ENCODE results near the gene FBXW8. TPM values are rescaled to one million over a fixed set of nuclear protein-coding genes. Genes with fewer than 3 reads are reported as not detected.

Gene FBXW8
- total and polyA plus RNA-seq, 2 donors (not counting 1 experiment from before 2014, with no cell fraction given): 11.7 to 20.9 TPM

- peaks cover 9% of the 10 kb centered on the region for H3K36me3 ChIP-seq (ENCODE audit: control insufficient read depth, insufficient read depth, low read length)
- no peak overlapping the region for H2AFZ ChIP-seq (ENCODE audit: low read length)
- peak in 1 of 2 donors; percentile 33 for DNase-seq (ENCODE audit: low read depth in 2 of 2)
- H3K4me3 ChIP-seq (replicated peaks in 1 of 4; ENCODE audit: control extremely low read depth in 1 of 4, insufficient read depth in 1 of 4, low read depth in 3 of 4, low read length in 4 of 4): no peak overlapping the region
- peaks cover 2% of the 10 kb centered on the region for H3K4me1 ChIP-seq (ENCODE audit: control insufficient read depth, extremely low read depth, insufficient read depth, low read length)
- no peak overlapping the region for H3K9ac ChIP-seq (ENCODE audit: insufficient read depth, low read length)
- H3K9me3 ChIP-seq (ENCODE audit: control insufficient read depth, insufficient read depth, low read depth, low read length): no peaks in the 10 kb centered on the region
- H3K4me2 ChIP-seq (ENCODE audit: extremely low read depth, insufficient read depth, low read length): no peak overlapping the region
- TF ChIP-seq CTCF (conservative IDR thresholded peaks at IDR 0.05 in 1 of 2, IDR thresholded peaks at IDR 0.05 in 1 of 2; ENCODE audit: low read depth in 1 of 2, low read length in 2 of 2): no peak
- H3K27me3 ChIP-seq (ENCODE audit: control insufficient read depth, insufficient read depth, low read length): no peaks in the 10 kb centered on the region
- no peaks in the 10 kb centered on the region for H4K20me1 ChIP-seq (ENCODE audit: control insufficient read depth, extremely low read depth, insufficient read depth, low read length)
- H3K27ac ChIP-seq (ENCODE audit: insufficient read depth, low read length): no peak overlapping the region
- no peaks in the 10 kb centered on the region for H3K79me2 ChIP-seq (ENCODE audit: control insufficient read depth, insufficient read depth, low read length)
Measured at GRCh38 chr12:117013726-117014125, 103.0 kb downstream of the FBXW8 start.

GRCh38 chr12:117014342-117014887, 103.7 kb downstream of the FBXW8 start:
- Histone ChIP-seq H3K4me1 (ENCODE audit: control insufficient read depth, extremely low read depth, insufficient read depth, low read length) (peaks cover 2% of the 10 kb centered on the region), H3K27ac (ENCODE audit: insufficient read depth, low read length) (no peak overlapping the region), H4K20me1 (ENCODE audit: control insufficient read depth, extremely low read depth, insufficient read depth, low read length) (no peaks in the 10 kb centered on the region), H3K36me3 (ENCODE audit: control insufficient read depth, insufficient read depth, low read length) (peaks cover 9% of the 10 kb centered on the region), H3K9me3 (ENCODE audit: control insufficient read depth, insufficient read depth, low read depth, low read length) (no peaks in the 10 kb centered on the region), H2AFZ (ENCODE audit: low read length) (no peak overlapping the region), H3K27me3 (ENCODE audit: control insufficient read depth, insufficient read depth, low read length) (no peaks in the 10 kb centered on the region), H3K4me2 (ENCODE audit: extremely low read depth, insufficient read depth, low read length) (no peak overlapping the region), H3K4me3 (replicated peaks in 1 of 4; ENCODE audit: control extremely low read depth in 1 of 4, insufficient read depth in 1 of 4, low read depth in 3 of 4, low read length in 4 of 4) (no peak overlapping the region), H3K79me2 (ENCODE audit: control insufficient read depth, insufficient read depth, low read length) (no peaks in the 10 kb centered on the region), H3K9ac (ENCODE audit: insufficient read depth, low read length) (no peak overlapping the region)
- DNase-seq (ENCODE audit: low read depth in 2 of 2): no peak
- TF ChIP-seq CTCF (conservative IDR thresholded peaks at IDR 0.05 in 1 of 2, IDR thresholded peaks at IDR 0.05 in 1 of 2; ENCODE audit: low read depth in 1 of 2, low read length in 2 of 2) (no peak), EZH2 (IDR thresholded peaks at IDR 0.05; ENCODE audit: low read length, missing control alignments) (no peak)

- Histone ChIP-seq H3K79me2 (ENCODE audit: control insufficient read depth, insufficient read depth, low read length) (no peaks in the 10 kb centered on the region), H3K4me1 (ENCODE audit: control insufficient read depth, extremely low read depth, insufficient read depth, low read length) (peaks cover 2% of the 10 kb centered on the region), H4K20me1 (ENCODE audit: control insufficient read depth, extremely low read depth, insufficient read depth, low read length) (no peaks in the 10 kb centered on the region), H2AFZ (ENCODE audit: low read length) (no peak overlapping the region), H3K36me3 (ENCODE audit: control insufficient read depth, insufficient read depth, low read length) (peaks cover 7% of the 10 kb centered on the region), H3K9me3 (ENCODE audit: control insufficient read depth, insufficient read depth, low read depth, low read length) (no peaks in the 10 kb centered on the region), H3K9ac (ENCODE audit: insufficient read depth, low read length) (no peak overlapping the region), H3K27ac (ENCODE audit: insufficient read depth, low read length) (no peak overlapping the region), H3K4me2 (ENCODE audit: extremely low read depth, insufficient read depth, low read length) (no peak overlapping the region), H3K27me3 (ENCODE audit: control insufficient read depth, insufficient read depth, low read length) (no peaks in the 10 kb centered on the region), H3K4me3 (replicated peaks in 1 of 4; ENCODE audit: control extremely low read depth in 1 of 4, insufficient read depth in 1 of 4, low read depth in 3 of 4, low read length in 4 of 4) (no peak overlapping the region)
- DNase-seq (ENCODE audit: low read depth in 2 of 2): no peak
- no peak for TF ChIP-seq CTCF (conservative IDR thresholded peaks at IDR 0.05 in 1 of 2, IDR thresholded peaks at IDR 0.05 in 1 of 2; ENCODE audit: low read depth in 1 of 2, low read length in 2 of 2)
- TF ChIP-seq EZH2 (IDR thresholded peaks at IDR 0.05; ENCODE audit: low read length, missing control alignments): no peak
Measured at GRCh38 chr12:117015811-117016210, 105.1 kb downstream of the FBXW8 start.
